Upper lobe of right lung (tissue), 1 donor: ENCODE measurements around the gene LMOD2. TPM values are rescaled to one million over a fixed set of nuclear protein-coding genes. Genes with fewer than 3 reads are reported as not detected.

Experiments used
- ATAC-seq: fragments of 200-7000 bp; cut with Tn5 transposase; one replicate; pipeline ENCODE4 v1.9.1; 2020; ENCODE audit warnings: mild to moderate bottlenecking, moderate library complexity
- DNase-seq: peaks from one replicate; pipeline ENCODE4 v3.0.0-alpha.2; 2020
- H3K27ac ChIP-seq: fragments of 200-600 bp; one replicate; pipeline ENCODE4 v1.8.0; 2022
- H3K27me3 ChIP-seq: fragments of 200-600 bp; one replicate; pipeline ENCODE4 v1.8.0; 2022; ENCODE audit warnings: mild to moderate bottlenecking
- H3K36me3 ChIP-seq: fragments of 200-600 bp; one replicate; pipeline ENCODE4 v1.8.0; 2022
- H3K4me1 ChIP-seq: fragments of 200-600 bp; one replicate; pipeline ENCODE4 v1.8.0; 2022
- H3K4me3 ChIP-seq: fragments of 200-600 bp; one replicate; pipeline ENCODE4 v1.8.0; 2022; ENCODE audit warnings: mild to moderate bottlenecking
- H3K9me3 ChIP-seq: fragments of 200-600 bp; one replicate; pipeline ENCODE4 v1.8.0; 2022
- CTCF ChIP-seq: fragments of 200-600 bp; IDR thresholded peaks from one replicate; pipeline ENCODE4 v1.8.0; 2022; ENCODE audit warnings: antibody characterized with exemption
- intact Hi-C: fragments of 100-400 bp; cut with DNase I; formaldehyde crosslinking; loops from one replicate; pipeline ENCODE4 v1.11.0; 2022
- total RNA-seq: library from RNA; stranded (reverse); fragmentation: NEBNext Ultra II Directional; extraction: Animal tissue kit (Norgen Biotek cat#: 25700); gene quantifications from one replicate; pipeline ENCODE4 v1.2.1, GENCODE V29; 2021
- donor health status: DM: no; HTN: yes; CAD: no; lungs with severe emphysema.

The LMOD2 gene
- total RNA-seq, 1 donor from 2014 or later: 0.17 TPM

GRCh38 chr7:123650595-123650994 lies 5.1 kb upstream of the LMOD2 start:
- ATAC-seq: no peak
- Histone ChIP-seq H3K9me3 (no peaks in the 10 kb centered on the region), H3K27me3 (no peaks in the 10 kb centered on the region), H3K4me3 (no peak overlapping the region), H3K27ac (no peak overlapping the region), H3K4me1 (no peaks in the 10 kb centered on the region), H3K36me3 (no peaks in the 10 kb centered on the region)
- no peak for DNase-seq
- no peak for TF ChIP-seq CTCF
- intact Hi-C loops: no loop called here

- no peak for ATAC-seq
- Histone ChIP-seq H3K36me3 (no peaks in the 10 kb centered on the region), H3K4me3 (no peak overlapping the region), H3K27me3 (no peaks in the 10 kb centered on the region), H3K27ac (no peak overlapping the region), H3K9me3 (no peaks in the 10 kb centered on the region), H3K4me1 (no peaks in the 10 kb centered on the region)
- intact Hi-C loops: no loop called here
- no peak for TF ChIP-seq CTCF
- DNase-seq: no peak
Measured at GRCh38 chr7:123652406-123652805, 3.3 kb upstream of the LMOD2 start.

DNA sequence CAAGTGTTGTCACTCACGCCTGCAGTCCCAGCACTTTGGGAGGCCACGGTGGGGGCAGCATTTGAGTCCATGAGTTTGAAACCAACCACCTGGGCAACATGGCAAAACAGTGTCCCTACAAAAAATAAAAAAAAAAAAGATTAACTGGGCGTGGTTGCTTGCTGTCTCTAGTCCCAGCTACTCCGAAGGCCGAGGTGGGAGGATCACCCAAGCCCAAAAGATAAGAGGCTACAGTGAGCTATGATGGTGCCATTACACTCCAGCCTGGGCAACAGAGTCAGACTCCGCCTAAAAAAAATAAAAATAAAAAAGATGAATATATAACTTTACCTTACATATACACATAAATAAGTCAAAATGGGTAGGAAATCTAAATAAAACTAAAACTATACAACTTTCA lies 2.5 kb upstream of the LMOD2 start:
- intact Hi-C loops: no loop called here
- DNase-seq (no peak), ATAC-seq (no peak)
- Histone ChIP-seq H3K4me1 (no peaks in the 10 kb centered on the region), H3K27ac (no peak overlapping the region), H3K36me3 (no peaks in the 10 kb centered on the region), H3K4me3 (no peak overlapping the region), H3K27me3 (no peaks in the 10 kb centered on the region), H3K9me3 (no peaks in the 10 kb centered on the region)
- no peak for TF ChIP-seq CTCF

GRCh38 chr7:123656544-123657303 lies 1.1 kb downstream of the LMOD2 start:
- Histone ChIP-seq H3K36me3 (no peaks in the 10 kb centered on the region), H3K9me3 (no peaks in the 10 kb centered on the region), H3K4me1 (no peaks in the 10 kb centered on the region), H3K27ac (no peak overlapping the region), H3K4me3 (no peak overlapping the region), H3K27me3 (no peaks in the 10 kb centered on the region)
- intact Hi-C loops: no loop called here
- no peak for TF ChIP-seq CTCF
- DNase-seq (no peak), ATAC-seq (no peak)

- Histone ChIP-seq H3K27ac (no peak overlapping the region), H3K9me3 (no peaks in the 10 kb centered on the region)
- intact Hi-C loops: no loop called here
Measured at GRCh38 chr7:123657304-123657685, 1.6 kb downstream of the LMOD2 start.

More at GRCh38 chr7:123657304-123657685, 1.6 kb downstream of the LMOD2 start:
- Histone ChIP-seq H3K27me3 (no peaks in the 10 kb centered on the region), H3K4me1 (no peaks in the 10 kb centered on the region), H3K36me3 (no peaks in the 10 kb centered on the region), H3K4me3 (no peak overlapping the region)
- ATAC-seq: no peak
- DNase-seq: no peak
- TF ChIP-seq CTCF: no peak
